Neural cell (in vitro differentiated cells): ENCODE results near the gene HDDC3. TPM values are rescaled to one million over a fixed set of nuclear protein-coding genes. Genes with fewer than 3 reads are reported as not detected.

Experiments
- H2AFZ ChIP-seq: fragments of 200-600, 300-800 bp; sonication (generic), shearing (Covaris generic); 2 replicates; pipeline ENCODE4 v1.6.0; 2014; ENCODE audit warnings: low read depth, mild to moderate bottlenecking, antibody characterized with exemption, low read length, moderate library complexity
- H3F3A ChIP-seq: fragments of 200-600 bp; shearing (Covaris generic); 2 replicates; pipeline ENCODE4 v1.6.1; 2016; ENCODE audit warnings: mild to moderate bottlenecking, moderate library complexity, mixed read lengths, antibody characterized with exemption, low read length; ENCODE audit not compliant: insufficient read depth, poor library complexity, severe bottlenecking
- H3K27ac ChIP-seq: fragments of 200-600, 300-800 bp; sonication (generic), shearing (Covaris generic); 2 replicates; pipeline ENCODE4 v1.5.1; 2014; ENCODE audit warnings: mild to moderate bottlenecking, low read length, moderate library complexity
- H3K27me3 ChIP-seq: fragments of 300-800, 200-600 bp; sonication (generic), shearing (Covaris generic); 2 replicates; pipeline ENCODE4 v1.6.0; 2014; ENCODE audit warnings: mild to moderate bottlenecking, low read depth, low read length, moderate library complexity; ENCODE audit not compliant: insufficient read depth
- H3K36me3 ChIP-seq: fragments of 300-800, 200-600 bp; sonication (generic), shearing (Covaris generic); 2 replicates; pipeline ENCODE4 v1.5.1; 2014; ENCODE audit warnings: mild to moderate bottlenecking, antibody characterized with exemption, low read length, moderate library complexity; ENCODE audit not compliant: insufficient read depth
- H3K4me2 ChIP-seq: fragments of 300-800, 200-600 bp; sonication (generic), shearing (Covaris generic); 2 replicates; pipeline ENCODE4 v1.6.0; 2014; ENCODE audit warnings: mild to moderate bottlenecking, low read length
- H3K4me3 ChIP-seq: fragments of 300-800, 200-600 bp; sonication (generic), shearing (Covaris generic); 2 replicates; pipeline ENCODE4 v1.5.1; 2014; ENCODE audit warnings: mild to moderate bottlenecking, low read length, moderate library complexity
- H3K79me2 ChIP-seq: fragments of 200-600 bp; shearing (Covaris generic); replicated peaks from 2 replicates; pipeline ENCODE4 v1.6.0; 2014; ENCODE audit warnings: mild to moderate bottlenecking, low read length, moderate library complexity; ENCODE audit not compliant: insufficient read depth
- H3K9ac ChIP-seq: fragments of 300-800, 200-600 bp; sonication (generic), shearing (Covaris generic); 2 replicates; pipeline ENCODE4 v1.6.1; 2016; ENCODE audit warnings: mild to moderate bottlenecking, low read length, mixed read lengths
- H3K9me2 ChIP-seq: fragments of 200-600 bp; shearing (Covaris generic); 2 replicates; pipeline ENCODE4 v1.6.1; 2016; ENCODE audit warnings: mild to moderate bottlenecking, low read length, mixed read lengths; ENCODE audit not compliant: insufficient read depth
- H3K9me3 ChIP-seq: fragments of 200-600, 300-800 bp; sonication (generic), shearing (Covaris generic); 2 replicates; pipeline ENCODE4 v1.6.1; 2016; ENCODE audit warnings: mild to moderate bottlenecking, mixed run types, low read length, moderate library complexity, mixed read lengths
- H4K20me1 ChIP-seq: fragments of 200-600 bp; shearing (Covaris generic); 2 replicates; pipeline ENCODE4 v1.6.1; 2016; ENCODE audit warnings: mild to moderate bottlenecking, mixed run types; ENCODE audit not compliant: insufficient read depth
- CTCF ChIP-seq: fragments of 450-650 bp; IDR thresholded peaks from 2 replicates; pipeline ENCODE4 v1.5.1; 2014; ENCODE audit warnings: antibody characterized with exemption, mild to moderate bottlenecking, moderate library complexity; ENCODE audit not compliant: poor library complexity, severe bottlenecking
- EP300 ChIP-seq: fragments of 450-650 bp; conservative IDR thresholded peaks from 2 replicates; pipeline ENCODE4 v1.6.1; 2014; ENCODE audit warnings: antibody characterized with exemption, mild to moderate bottlenecking, moderate library complexity; ENCODE audit not compliant: poor library complexity, severe bottlenecking
- EZH2 ChIP-seq: fragments of 200-600, 300-800 bp; shearing (Covaris generic), sonication (generic); IDR thresholded peaks from 2 replicates; pipeline ENCODE4 v1.6.1; 2014; ENCODE audit warnings: antibody characterized with exemption, low read length, borderline replicate concordance, mild to moderate bottlenecking; ENCODE audit not compliant: insufficient read depth, poor library complexity, severe bottlenecking
- MXI1 ChIP-seq: fragments of 450-650 bp; conservative IDR thresholded peaks from 2 replicates; pipeline ENCODE4 v1.6.1; 2014; ENCODE audit warnings: antibody characterized with exemption, mild to moderate bottlenecking; ENCODE audit not compliant: poor library complexity, severe bottlenecking
- POLR2AphosphoS5 ChIP-seq: IDR thresholded peaks from 2 replicates; pipeline ENCODE4 v1.6.1; 2012
- RAD21 ChIP-seq: fragments of 450-650 bp; conservative IDR thresholded peaks from 2 replicates; pipeline ENCODE4 v1.6.1; 2014; ENCODE audit warnings: antibody characterized with exemption, mild to moderate bottlenecking, moderate library complexity
- SMC3 ChIP-seq: fragments of 450-650 bp; conservative IDR thresholded peaks from 2 replicates; pipeline ENCODE4 v1.6.1; 2014; ENCODE audit warnings: antibody characterized with exemption, mild to moderate bottlenecking, moderate library complexity; ENCODE audit not compliant: poor library complexity
- TAF1 ChIP-seq: IDR thresholded peaks from 2 replicates; pipeline ENCODE4 v1.6.1; 2012; ENCODE audit warnings: low read depth
- polyA plus RNA-seq: library from polyadenylated mRNA; depleted of rRNA; stranded (reverse); fragments of >200 nt; gene quantifications from 2 replicates; pipeline ENCODE4 v1.2.3, GENCODE V29; 2014
- TF ChIP-seq, protein P1 (sequence below): IDR thresholded peaks from 2 replicates; pipeline ENCODE4 v1.6.1; 2012; ENCODE audit warnings: borderline replicate concordance

Gene HDDC3
- polyA plus RNA-seq, 1 donor from 2014 or later = 20.1 TPM

- H2AFZ ChIP-seq = no peak overlapping the region
- H3F3A ChIP-seq = no peaks in the 10 kb centered on the region
- H3K9ac ChIP-seq = no peak overlapping the region
- TF ChIP-seq MXI1 (no peak), EP300 (no peak), POLR2AphosphoS5 (no peak), RAD21 (no peak), SMC3 (no peak), EZH2 (no peak), TAF1 (no peak), CTCF (no peak)
- TF ChIP-seq, protein P1, sequence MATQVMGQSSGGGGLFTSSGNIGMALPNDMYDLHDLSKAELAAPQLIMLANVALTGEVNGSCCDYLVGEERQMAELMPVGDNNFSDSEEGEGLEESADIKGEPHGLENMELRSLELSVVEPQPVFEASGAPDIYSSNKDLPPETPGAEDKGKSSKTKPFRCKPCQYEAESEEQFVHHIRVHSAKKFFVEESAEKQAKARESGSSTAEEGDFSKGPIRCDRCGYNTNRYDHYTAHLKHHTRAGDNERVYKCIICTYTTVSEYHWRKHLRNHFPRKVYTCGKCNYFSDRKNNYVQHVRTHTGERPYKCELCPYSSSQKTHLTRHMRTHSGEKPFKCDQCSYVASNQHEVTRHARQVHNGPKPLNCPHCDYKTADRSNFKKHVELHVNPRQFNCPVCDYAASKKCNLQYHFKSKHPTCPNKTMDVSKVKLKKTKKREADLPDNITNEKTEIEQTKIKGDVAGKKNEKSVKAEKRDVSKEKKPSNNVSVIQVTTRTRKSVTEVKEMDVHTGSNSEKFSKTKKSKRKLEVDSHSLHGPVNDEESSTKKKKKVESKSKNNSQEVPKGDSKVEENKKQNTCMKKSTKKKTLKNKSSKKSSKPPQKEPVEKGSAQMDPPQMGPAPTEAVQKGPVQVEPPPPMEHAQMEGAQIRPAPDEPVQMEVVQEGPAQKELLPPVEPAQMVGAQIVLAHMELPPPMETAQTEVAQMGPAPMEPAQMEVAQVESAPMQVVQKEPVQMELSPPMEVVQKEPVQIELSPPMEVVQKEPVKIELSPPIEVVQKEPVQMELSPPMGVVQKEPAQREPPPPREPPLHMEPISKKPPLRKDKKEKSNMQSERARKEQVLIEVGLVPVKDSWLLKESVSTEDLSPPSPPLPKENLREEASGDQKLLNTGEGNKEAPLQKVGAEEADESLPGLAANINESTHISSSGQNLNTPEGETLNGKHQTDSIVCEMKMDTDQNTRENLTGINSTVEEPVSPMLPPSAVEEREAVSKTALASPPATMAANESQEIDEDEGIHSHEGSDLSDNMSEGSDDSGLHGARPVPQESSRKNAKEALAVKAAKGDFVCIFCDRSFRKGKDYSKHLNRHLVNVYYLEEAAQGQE = no peak
- no peaks in the 10 kb centered on the region for H3K27me3 ChIP-seq
- H4K20me1 ChIP-seq = no peaks in the 10 kb centered on the region
- H3K9me2 ChIP-seq = no peaks in the 10 kb centered on the region
- no peak overlapping the region for H3K27ac ChIP-seq
- no peak overlapping the region for H3K4me3 ChIP-seq
- H3K79me2 ChIP-seq = no peaks in the 10 kb centered on the region
- no peaks in the 10 kb centered on the region for H3K9me3 ChIP-seq
- no peak overlapping the region for H3K4me2 ChIP-seq
- H3K36me3 ChIP-seq = no peaks in the 10 kb centered on the region
Observed at GRCh38 chr15:90970274-90970673, 37.9 kb upstream of the HDDC3 start.

- Histone ChIP-seq H3F3A (no peaks in the 10 kb centered on the region), H3K4me2 (no peak overlapping the region), H3K27me3 (no peaks in the 10 kb centered on the region), H3K79me2 (no peaks in the 10 kb centered on the region), H3K27ac (no peak overlapping the region), H3K36me3 (no peaks in the 10 kb centered on the region), H3K9me2 (no peaks in the 10 kb centered on the region), H3K9ac (no peak overlapping the region), H4K20me1 (no peaks in the 10 kb centered on the region), H2AFZ (no peak overlapping the region), H3K9me3 (no peaks in the 10 kb centered on the region), H3K4me3 (no peak overlapping the region)
- TF ChIP-seq TAF1 (no peak), POLR2AphosphoS5 (no peak), MXI1 (no peak), EZH2 (no peak)
Observed at GRCh38 chr15:90968434-90968833, 36.1 kb upstream of the HDDC3 start.
